HG03108 (cell line): Measurements from ENCODE around the gene HNRNPD.
"Not testable (repeated sequence)": the region's sequence is repeated elsewhere in the genome, so short reads cannot be mapped to it uniquely, and the experiment has no call there.

Experiments
- ATAC-seq: cut with Tn5 transposase; IDR thresholded peaks from one replicate; pipeline ENCODE4 v1.9.1; 2021; ENCODE audit warnings: moderate library complexity; ENCODE audit not compliant: unreplicated experiment

HNRNPD gene, protein sequence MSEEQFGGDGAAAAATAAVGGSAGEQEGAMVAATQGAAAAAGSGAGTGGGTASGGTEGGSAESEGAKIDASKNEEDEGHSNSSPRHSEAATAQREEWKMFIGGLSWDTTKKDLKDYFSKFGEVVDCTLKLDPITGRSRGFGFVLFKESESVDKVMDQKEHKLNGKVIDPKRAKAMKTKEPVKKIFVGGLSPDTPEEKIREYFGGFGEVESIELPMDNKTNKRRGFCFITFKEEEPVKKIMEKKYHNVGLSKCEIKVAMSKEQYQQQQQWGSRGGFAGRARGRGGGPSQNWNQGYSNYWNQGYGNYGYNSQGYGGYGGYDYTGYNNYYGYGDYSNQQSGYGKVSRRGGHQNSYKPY

DNA sequence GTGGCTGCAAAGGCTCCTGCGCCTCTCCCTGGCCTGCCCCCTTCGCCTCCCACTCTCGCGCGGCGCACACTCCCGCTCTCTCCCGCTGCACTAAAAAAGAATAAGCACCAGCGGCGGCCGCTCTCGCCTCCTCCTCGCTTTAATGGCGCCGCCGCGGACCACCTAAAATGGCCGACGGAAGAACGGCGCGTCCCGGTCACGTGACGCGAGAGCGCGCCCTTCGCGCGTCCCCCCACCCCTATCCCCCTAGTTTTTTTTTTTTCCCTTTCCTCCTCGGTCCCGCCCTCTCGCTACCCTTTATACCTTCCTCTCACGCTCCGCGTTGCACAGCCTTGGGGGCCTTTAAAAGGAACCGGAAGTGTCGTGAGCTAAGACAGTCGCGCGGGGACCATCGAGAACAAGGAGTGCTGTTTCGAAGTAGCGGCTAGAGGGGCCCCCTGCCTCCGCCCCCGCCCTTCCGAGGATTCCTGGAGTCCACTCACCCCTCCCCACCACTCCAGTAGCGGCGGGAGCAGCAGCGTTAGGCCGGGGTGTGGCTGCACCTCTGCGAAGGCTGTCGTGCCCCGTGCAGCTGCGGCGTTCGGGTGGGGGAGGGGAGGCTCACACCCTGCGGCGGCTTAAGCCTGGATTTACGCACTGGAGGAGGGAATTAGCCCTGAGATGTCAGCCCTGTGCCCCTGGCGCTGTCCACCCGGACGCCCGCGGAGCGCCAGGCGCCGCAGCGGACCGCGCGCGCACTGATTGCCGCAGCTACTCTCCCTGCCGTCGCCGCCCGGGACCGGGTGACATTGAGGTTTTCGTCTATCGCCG is at the start of gene HNRNPD:
Gene HNRNPD, minus strand, starts transcription at position 176 of the 810 bp plus-strand sequence. CDS start 313 bp downstream, outside the sequence.
- peak; percentile 95 for ATAC-seq

DNA sequence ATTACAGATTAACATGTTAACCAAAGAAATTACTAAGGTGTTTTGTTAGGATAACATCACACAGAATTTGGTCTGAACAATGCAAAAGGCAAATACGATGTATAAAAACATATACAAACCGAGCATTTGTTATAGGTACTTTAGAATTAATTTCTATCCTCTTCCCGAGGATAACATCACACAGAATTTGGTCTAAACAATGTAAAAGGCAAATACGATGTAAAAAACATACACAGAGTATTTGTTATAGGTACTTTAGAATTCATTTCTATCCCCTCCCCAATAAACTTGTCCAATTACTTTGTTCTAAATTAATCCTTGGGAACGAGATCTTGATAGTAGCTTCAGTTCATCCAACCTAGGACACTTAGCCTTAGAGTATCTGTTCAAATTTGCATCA is 48.8 kb upstream of the HNRNPD start:
- ATAC-seq, result no peak

DNA sequence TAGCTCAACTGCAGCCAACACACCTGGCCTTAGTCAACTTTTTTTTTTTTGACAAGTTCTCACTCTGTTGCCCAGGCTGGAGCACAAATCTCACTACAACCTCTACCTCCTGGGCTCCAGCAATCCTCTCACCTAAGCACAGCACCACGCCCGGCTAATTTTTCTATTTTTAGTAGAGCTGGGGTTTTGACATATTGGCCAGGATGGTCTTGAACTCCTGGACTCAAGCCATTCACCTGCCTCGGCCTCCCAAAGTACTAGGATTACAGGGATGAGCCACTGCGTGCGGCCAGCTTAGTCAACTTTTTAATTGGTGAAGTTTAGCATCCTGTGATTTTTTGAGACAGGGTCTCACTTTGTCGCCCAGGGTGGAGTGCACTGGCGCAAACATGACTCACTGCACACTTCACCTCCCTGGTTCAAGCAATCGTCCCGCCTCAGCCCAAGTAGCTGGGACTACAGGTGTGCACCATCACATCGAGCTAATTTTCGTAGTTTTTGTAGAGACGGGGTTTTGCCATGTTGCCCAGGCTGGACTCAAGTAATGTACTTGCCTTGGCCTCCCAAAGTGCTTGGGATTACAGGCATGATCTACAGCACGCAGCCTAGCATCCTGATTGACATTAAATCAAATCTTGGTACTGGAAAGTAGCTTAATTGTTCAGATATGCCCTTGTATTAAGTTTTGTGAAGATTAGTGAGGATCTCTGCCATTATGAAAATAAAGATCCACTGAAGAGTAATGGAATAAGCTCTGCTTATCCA is 48.2 kb upstream of the HNRNPD start:
- no peak for ATAC-seq

DNA sequence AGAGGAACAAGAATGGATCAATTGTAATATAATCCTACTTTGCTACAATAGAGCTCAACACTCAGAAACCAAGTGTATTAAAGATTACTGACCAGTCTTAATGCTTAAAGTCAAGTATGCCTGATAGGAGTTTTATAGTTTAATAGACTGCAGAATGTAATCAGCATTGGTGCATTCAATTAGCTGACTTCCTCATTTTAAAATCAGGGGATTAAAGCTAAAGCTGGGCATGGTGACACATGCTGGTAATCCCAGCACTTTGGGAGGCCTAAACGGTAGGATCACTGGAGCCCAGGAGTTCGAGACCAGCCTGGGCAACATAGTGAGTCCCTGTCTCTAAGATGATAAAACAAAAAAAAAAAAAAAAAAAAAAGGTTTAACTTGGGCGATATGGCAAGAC is 45.7 kb upstream of the HNRNPD start:
- no peak for ATAC-seq

DNA sequence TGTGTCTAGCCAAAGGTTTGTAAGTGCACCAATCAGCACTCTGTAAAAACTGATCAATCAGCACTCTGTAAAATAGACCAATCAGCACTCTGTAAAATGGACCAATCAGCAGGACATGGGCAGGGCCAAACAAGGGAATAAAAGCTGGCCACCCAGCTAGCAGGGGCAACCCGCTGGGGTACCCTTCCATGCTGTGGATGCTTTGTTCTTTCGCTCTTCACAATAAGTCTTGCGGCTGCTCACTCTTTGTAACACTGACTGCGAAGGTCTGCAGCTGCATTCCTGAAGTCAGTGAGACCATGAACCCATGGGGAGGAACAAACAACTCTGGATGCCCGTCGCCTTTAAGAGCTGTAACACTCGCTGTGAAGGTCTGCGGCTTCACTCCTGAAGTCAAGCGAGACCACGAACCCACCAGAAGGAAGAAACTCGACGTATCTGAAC is 42.2 kb upstream of the HNRNPD start:
- ATAC-seq, result no peak

DNA sequence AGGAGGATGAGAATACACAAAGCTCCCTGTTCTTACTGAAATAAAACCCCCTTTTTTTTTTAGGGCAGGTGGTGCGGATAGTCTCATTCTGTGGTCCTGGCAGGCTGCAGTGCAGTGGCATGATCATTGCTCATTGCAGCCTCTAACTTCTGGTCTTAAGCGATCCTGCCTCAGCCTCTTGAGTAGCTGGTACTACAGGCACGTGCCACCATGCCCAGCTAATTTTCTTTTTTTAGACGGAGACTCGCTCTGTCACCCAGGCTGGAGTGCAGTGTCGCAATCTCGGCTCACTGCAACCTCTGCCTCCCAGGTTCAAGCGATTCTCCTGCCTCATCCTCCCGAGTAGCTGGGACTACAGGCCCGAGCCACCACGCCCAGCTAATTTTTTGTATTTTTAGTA is 41.3 kb upstream of the HNRNPD start:
- not testable (repeated sequence) for ATAC-seq

DNA sequence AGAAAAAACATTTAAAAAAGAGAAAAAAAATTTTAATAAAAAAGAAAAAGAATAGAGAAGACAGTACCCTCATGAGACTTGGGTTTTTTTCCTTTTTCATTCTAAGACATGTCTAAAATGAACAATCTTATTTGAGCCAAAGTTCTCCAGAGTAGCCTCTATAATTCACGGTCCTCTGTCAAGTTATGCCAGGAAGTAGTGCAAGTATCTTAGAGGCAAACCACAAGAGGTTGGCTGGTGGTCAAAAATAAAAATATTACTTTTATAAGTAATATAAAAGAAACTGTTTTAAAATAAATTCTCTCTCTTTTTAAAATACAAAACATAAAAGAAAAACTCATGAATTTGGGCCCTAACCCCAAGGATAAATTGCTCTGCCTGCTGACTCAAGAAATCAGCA is 29.9 kb upstream of the HNRNPD start:
- ATAC-seq, result no peak

DNA sequence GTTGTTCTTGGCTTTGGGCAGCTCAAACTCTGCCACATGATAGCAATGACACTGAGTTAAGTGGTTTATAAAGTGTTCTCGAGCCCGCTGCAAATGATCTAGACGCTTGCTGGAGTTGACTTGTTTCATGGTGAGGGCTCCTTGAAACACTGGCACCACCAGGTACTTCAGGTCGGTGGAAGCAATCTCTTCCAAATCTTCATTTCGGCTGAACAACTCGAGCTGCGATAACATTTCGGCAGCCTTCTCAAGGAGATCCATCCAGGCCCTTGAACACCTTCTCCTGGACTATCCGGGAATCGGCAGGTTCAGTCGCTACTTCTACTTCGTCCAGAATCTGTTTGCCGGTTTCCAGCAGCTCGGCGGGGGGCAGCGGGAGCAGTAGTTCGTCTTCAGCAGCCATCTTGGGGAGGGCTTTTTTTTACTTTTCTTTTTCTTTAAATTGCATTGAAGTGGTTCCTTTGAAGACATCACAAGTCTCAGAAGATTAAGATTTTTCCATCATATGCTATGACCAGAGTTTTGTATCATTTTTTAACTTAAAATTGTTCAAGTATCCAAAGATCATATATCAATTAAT is 28.5 kb upstream of the HNRNPD start:
- ATAC-seq, result no peak

DNA sequence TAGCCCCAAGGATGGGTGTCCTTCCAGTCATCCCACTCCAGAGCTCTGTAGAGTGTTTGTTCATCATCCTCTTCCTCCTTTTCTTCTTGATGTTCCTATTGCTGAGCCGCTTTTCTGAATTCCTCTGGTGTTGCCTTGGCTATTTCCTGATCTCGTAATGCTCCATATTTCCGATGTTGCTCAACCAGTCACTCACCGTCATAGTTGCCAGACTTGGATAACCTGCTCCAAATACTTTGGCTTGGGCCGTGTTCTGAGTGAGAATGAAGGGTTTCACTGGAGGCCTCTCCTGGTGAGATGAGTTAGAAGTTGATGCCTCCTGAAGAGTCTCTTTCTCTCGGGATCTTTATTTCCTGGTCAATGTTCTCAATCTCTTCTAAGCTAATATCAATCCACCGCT is 27.8 kb upstream of the HNRNPD start:
- no peak for ATAC-seq

DNA sequence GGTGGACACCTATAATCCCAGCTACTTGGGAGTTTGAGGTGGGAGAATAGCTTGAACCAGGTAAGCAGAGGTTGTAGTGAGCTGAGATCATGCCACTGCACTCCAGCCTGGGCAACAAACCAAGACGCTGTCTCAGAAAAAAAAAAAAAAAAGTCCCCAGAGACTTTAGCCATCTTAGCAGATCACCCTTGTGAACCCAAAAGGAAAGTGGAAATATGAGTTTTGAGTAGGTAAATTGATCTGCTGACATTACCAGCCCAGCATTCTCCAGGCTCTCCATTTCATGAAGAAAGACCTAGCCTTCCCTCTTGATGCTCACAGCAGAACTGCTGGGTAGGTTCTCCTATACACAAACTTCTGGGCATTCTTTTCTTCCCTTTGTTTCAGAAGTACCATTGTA is 24.5 kb upstream of the HNRNPD start:
- ATAC-seq, result no peak

DNA sequence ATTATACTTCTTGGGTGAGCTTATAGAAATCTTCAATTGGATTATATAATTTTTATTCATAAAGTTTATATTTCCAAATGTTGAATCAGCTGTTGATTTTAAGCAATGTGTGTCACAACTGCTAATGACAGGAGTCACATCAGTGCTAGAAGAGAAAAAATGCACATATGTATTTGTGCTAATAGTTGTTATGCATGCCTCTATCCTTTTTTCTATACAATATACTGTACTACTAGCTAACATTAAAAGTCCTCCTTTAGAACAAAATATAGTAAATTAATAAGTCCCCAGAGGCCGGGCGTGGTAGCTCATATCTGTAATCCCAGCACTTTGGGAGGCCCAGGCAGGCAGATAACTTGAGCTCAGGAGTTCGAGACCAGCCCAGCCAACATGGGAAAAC is 23.7 kb upstream of the HNRNPD start:
- no peak for ATAC-seq

DNA sequence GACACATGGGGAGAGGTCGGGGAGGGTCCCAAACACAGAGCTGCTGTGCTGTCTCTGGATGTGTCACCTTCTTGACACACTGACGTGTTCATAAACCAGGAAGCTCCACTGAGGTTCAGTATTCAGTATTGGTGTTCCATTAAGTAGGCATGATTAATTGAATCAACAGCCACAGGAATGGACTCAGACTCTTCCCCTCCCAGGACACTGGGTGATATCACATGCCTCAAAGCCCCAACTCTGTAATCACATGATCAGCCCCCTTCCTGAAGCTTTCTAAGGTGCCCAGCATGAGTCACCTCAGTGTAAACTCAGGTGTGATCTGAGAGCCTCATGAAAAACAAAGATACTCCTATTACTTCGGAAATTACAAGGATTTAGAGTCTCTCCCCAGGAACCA is 21.1 kb upstream of the HNRNPD start:
- ATAC-seq, result no peak

DNA sequence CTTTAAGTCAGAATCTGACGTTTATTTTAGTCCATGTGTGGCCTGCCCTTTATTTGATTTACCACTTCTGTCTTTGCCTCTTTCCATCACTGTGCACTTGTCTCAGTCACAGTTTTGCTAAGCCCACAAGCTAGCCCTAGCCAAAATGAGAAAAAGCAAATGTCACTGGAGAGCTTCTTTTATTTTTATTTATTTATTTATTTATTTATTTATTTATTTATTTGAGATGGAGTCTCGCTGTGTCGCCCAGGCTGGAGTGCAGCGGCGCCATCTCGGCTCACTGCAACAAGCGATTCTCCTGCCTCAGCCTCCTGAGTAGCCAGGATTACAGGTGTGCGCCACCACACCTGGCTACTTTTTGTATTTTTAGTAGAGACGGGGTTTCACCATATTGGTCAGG is 16.3 kb upstream of the HNRNPD start:
- not testable (repeated sequence) for ATAC-seq

DNA sequence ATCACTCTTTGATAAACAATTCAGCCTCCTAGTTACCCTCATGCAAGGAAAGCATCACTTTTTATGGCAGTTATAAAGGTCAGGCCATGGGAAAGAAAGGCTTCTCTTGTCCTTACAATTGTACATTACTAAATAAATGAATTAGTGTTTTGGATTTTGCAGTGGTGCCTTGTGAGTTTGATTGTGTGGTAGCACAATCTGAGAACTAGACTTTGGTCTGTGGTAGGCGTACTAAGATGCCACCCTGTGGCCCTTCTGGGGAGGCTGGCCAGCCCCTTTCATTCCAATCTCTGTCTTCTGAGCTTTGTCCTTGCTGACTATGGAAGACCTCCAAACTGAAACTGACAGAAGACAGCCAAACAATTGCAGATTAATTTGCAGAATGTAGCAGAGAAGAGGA is 14.6 kb upstream of the HNRNPD start:
- ATAC-seq, result no peak

DNA sequence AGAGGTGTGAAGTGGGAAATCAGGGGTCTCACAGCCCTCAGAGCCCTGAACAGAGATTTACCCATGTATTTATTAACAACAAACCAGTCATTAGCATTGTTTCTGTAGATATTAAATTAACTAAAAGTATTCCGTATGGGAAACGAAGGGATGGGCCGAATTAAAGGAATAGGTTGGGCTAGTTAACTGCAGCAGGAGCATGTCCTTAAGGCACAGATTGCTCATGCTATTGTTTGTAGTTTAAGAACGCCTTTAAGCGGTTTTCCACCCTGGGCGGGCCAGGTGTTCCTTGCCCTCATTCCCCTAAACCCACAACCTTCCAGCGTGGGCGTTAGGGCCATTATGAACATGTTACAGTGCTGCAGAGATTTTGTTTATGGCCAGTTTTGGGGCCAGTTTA is 12.5 kb upstream of the HNRNPD start:
- not testable (repeated sequence) for ATAC-seq

DNA sequence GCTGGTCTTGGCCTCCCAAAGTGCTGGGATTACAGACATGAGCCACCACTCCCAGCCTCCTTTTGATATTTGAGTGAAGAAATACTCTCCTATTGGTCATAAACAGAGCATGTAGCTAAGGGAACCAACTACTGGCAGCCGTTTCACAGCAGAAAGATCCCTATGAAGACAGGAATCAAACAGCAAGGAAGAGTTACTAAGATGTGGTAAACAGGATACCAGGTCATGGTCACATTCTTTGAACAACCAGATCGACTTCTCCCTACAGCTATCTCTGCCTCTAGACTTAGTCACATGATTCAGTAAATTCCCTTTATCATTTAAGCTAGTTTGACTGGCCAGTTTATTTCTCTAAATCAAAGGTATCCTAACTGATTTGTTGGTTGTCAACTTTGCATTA is 9.0 kb upstream of the HNRNPD start:
- no peak for ATAC-seq

DNA sequence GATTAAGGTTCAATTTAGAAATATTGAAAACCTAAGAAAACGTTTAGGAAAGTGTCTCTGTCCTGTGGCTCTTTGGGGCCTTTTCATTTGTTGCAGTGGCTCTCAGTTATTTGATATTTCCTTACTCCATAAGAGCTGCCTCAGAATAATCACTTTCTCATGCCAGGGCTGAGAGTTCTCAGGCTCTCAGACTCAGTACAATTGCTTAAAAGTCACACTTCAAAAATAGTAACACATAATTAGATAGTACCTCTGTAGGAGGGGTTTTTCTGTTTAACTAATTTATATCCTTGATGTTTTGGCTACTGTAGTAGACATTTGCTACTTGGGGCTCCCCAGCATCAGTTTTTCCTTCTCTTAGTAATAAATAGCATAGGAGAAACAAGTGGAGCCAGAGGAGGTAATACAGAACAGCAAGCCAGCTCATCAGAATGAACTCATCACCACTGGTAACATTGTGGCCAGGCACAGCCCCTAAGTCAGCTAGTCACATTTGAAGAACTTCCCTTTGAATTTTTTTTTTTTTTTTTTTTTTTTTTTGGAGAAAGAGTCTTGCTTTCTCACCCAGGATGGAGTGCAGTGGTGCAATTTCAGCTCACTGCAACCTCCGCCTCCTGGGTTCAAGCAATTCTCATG is 8.0 kb upstream of the HNRNPD start:
- no peak for ATAC-seq

DNA sequence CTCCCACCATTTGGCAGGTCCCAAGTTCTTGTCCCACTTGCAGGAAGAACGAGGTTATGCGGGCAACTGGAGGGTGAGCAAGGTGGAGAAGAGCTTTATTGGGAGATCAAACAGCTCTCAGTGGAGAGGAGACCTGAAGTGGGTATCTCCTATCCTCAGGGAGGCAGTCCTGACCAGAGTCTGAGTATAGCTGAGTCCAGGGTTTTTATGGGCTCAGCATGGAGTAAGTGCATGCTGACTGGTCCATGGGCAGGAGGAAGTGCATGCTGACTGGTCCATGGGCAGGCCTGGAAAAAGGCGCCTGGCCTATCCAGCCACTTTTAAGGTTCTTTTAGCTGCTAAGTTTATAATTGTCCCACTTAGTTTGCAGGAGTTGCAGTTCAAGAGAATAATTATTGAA is 7.4 kb upstream of the HNRNPD start:
- ATAC-seq, result no peak

DNA sequence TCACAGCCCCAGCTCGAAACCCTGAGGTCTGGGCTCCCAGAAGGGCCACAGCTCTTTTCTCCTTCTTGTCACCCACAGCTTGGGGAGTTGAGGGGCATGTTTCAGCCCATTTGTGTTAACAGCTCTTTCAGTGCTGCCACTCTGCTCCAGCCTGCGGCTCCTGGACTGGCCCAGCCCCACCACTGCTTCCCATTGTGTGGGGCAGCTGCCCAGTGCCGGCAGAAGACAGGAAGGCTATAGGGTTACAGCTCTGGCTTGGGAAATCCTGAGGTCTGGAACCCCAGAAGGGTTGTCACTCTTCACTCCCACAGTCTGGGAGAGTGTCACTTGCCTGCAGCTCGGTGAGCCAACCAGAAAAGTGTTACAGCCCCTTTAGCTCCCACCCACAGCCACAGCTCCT is 7.0 kb upstream of the HNRNPD start:
- no peak for ATAC-seq

DNA sequence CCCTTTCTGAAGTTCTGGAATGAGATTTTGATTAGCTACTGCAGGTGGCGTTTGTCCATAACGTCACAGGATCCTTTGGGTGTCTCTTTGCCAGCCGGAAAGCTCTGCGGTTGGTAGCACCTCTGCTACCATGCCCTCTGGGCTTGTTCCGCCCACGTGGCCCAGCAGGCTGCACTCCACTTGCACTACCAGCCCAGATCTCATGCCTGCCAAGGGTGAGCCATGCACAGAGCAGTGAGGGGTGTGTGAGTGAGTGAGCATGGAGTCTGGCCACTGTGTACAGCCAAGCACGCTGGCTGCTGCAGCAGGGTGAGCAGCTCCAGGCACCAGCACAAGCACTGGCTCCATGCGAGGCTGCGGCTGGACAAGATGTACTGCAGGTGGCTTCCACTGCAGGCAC is 6.6 kb upstream of the HNRNPD start:
- ATAC-seq, result no peak

DNA sequence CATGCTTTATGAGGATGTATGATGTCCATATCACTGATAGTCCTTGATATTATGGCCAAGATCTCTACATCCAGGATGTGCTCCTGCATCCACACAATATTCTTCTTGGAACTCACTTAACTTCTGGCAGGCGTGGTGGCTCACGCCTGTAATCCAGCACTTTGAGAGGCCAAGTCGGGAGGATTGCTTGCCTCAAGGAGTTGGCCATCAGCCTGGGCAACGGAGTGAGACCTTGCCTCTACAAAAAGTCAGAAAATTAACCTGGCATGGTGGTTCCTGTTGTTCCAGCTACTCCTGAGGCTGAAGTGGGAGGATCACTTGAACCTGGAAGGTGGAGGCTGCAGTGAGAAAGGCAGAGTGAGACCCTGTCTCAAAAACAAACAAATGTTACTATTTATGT is 2.3 kb upstream of the HNRNPD start:
- ATAC-seq, result no peak
